ENCODE data around the gene GPR142. TPM values are rescaled to one million over a fixed set of nuclear protein-coding genes. Genes with fewer than 3 reads are reported as not detected.

GPR142 gene
- total and polyA plus RNA-seq, 2 of the 8 experiments (the other 6 are each of a cell fraction or from before 2014, with no cell fraction given), result 0.05 TPM; not detected in 1

- TF ChIP-seq SIX5 (IDR thresholded peaks at IDR 0.05; ENCODE audit: low read depth, low read length), result no peak
Observed at GRCh38 chr17:74350486-74350885, 16.8 kb upstream of the GPR142 start (continued).

Data from H1 (cell line).